Spleen (tissue), 11 donors: ENCODE results near the gene ZNF263. TPM values are rescaled to one million over a fixed set of nuclear protein-coding genes. Genes with fewer than 3 reads are reported as not detected.

ENCODE experiments used
- DNase-seq: peaks from one replicate; pipeline ENCODE4 v3.0.0-alpha.2; 2020
- H3K27ac ChIP-seq, 8 donors: fragments of 200-600 bp; sonication (generic) in 7 of 8; 1 replicate in 4 of 8; 2 replicates in 4 of 8; pipeline versions ENCODE4 v1.5.0 to v1.8.0; 2016 to 2021; ENCODE audit warnings: inconsistent platforms in 4 of 8, mild to moderate bottlenecking in 4 of 8, moderate library complexity in 1 of 8
- H3K27me3 ChIP-seq, 7 donors: fragments of 200-600 bp; sonication (generic) in 6 of 7; replicated peaks in 1 of 7; 1 replicate in 4 of 7; 2 replicates in 3 of 7; pipeline versions ENCODE4 v1.5.0 to v1.8.0; 2016 to 2021; ENCODE audit warnings: inconsistent platforms in 3 of 7, mild to moderate bottlenecking in 1 of 7
- H3K36me3 ChIP-seq, 6 donors: fragments of 200-600 bp; sonication (generic) in 5 of 6; 1 replicate in 4 of 6; 2 replicates in 2 of 6; pipeline versions ENCODE4 v1.5.0 to v1.8.0; 2016 to 2021; ENCODE audit warnings: inconsistent platforms in 2 of 6
- H3K4me1 ChIP-seq, 6 donors: fragments of 200-600 bp; sonication (generic) in 5 of 6; 1 replicate in 3 of 6; 2 replicates in 3 of 6; pipeline versions ENCODE4 v1.5.0 to v1.8.0; 2016 to 2021; ENCODE audit warnings: inconsistent platforms in 3 of 6
- H3K4me3 ChIP-seq, 8 donors: fragments of 200-600 bp; sonication (generic) in 7 of 8; 1 replicate in 4 of 8; 2 replicates in 4 of 8; pipeline versions ENCODE4 v1.5.0 to v1.8.0; 2016 to 2021; ENCODE audit warnings: inconsistent platforms in 4 of 8, mild to moderate bottlenecking in 4 of 8, moderate library complexity in 2 of 8
- H3K9me3 ChIP-seq, 8 donors: fragments of 200-600 bp; sonication (generic) in 7 of 8; 1 replicate in 4 of 8; 2 replicates in 4 of 8; pipeline versions ENCODE4 v1.5.0 to v1.8.0; 2016 to 2021; ENCODE audit warnings: inconsistent platforms in 4 of 8
- CTCF ChIP-seq, 11 experiments: fragments of 200-600 bp in 7 of 11; fragments of 450-650 bp in 4 of 11; sonication (generic) in 4 of 11; IDR thresholded peaks in 8 of 11; conservative IDR thresholded peaks in 3 of 11; 1 replicate in 7 of 11; 2 replicates in 4 of 11; pipeline versions ENCODE4 v1.4.0 to v1.8.0; 2016 to 2021; ENCODE audit warnings: antibody characterized with exemption in 11 of 11, inconsistent platforms in 4 of 11, mild to moderate bottlenecking in 1 of 11
- POLR2A ChIP-seq, 3 donors: fragments of 450-650 bp; IDR thresholded peaks; one replicate each; pipeline ENCODE4 v1.5.1; 2017; ENCODE audit warnings: antibody characterized with exemption in 3 of 3, mild to moderate bottlenecking in 1 of 3
- POLR2AphosphoS5 ChIP-seq, 3 donors: sonication (generic); formaldehyde crosslinking; IDR thresholded peaks; one replicate each; pipeline ENCODE4 v1.5.1; 2017; ENCODE audit warnings: antibody characterized with exemption in 3 of 3
- WGBS, 5 donors: extraction: QIAGEN DNeasy Blood & Tissue Kit in 3 of 5; methylation state at CpG; one replicate each; pipeline versions ENCODE4 v1.1.5 to v1.1.7; 2013 to 2018; 5-methylcytosine and 5-hydroxymethylcytosine counted together
- intact Hi-C: fragments of 100-400 bp; cut with DNase I; formaldehyde crosslinking; loops from one replicate; pipeline ENCODE4 v1.15.0; 2023; ENCODE audit warnings: low total_unique reads
- polyA plus RNA-seq, 3 donors: library from polyadenylated mRNA; stranded (reverse); fragments of 200-250 nt; gene quantifications; one replicate each; pipeline ENCODE4 v1.2.1, GENCODE V29; 2013
- total RNA-seq, 7 donors: library from RNA; depleted of rRNA in 3 of 7; stranded (reverse); fragments of >200 nt in 3 of 7; fragmentation: NEBNext Ultra II Directional in 4 of 7; extraction: Animal tissue kit (Norgen Biotek cat#: 25700) in 4 of 7; gene quantifications; one replicate each; pipeline versions ENCODE4 v1.1.0 to v1.2.1, GENCODE V29; 2016 to 2021
- donor health status: healthy with polysubstance abuse.
- donor health status: DM: no; HTN: no; CAD: no; lungs with moderate emphysema.
- donor health status: DM: no; HTN: no; CAD: no.
- donor health status: Bipolar disorder and iron deficiency.
- donor health status: healthy.
- donor health status: DM: no; HTN: no; CAD: no.
- donor health status: DM: yes; HTN: yes; CAD: no.

The ZNF263 gene
- total and polyA plus RNA-seq, 10 donors, result 16.0 to 51.9 (median 36.5) TPM

- no peak for DNase-seq
- H3K9me3 ChIP-seq, result peaks cover 4 to 85% (median 61%) of the 10 kb centered on the region in 8 donors
- H3K36me3 ChIP-seq, result no peaks in the 10 kb centered on the region
- H3K27me3 ChIP-seq, result no peaks in the 10 kb centered on the region
- intact Hi-C loops, result no loop called here
- TF ChIP-seq POLR2AphosphoS5 (IDR thresholded peaks at IDR 0.05) (no peak), POLR2A (IDR thresholded peaks at IDR 0.05) (no peak), CTCF (IDR thresholded peaks at IDR 0.05 in 8 of 11, conservative IDR thresholded peaks at IDR 0.05 in 3 of 11) (no peak)
- H3K4me1 ChIP-seq, result no peaks in the 10 kb centered on the region
- 57 to 75% (median 70%) methylated on average over 2 of the region's 2 CpGs for WGBS, 5 donors
- H3K4me3 ChIP-seq, result no peak overlapping the region
- H3K27ac ChIP-seq, result no peak overlapping the region
Observed at GRCh38 chr16:3328643-3329042, 45.4 kb downstream of the ZNF263 start.

Other genes starting within 250 kb of the ZNF263 start
- under 1 TPM in 4 of 7 donors, not detected in 3; 0.30 to 0.77 (median 0.32) TPM for gene BICDL2, start 246.5 kb upstream of the ZNF263 start, total RNA-seq
- under 1 TPM; 0.03 to 0.22 (median 0.15) TPM for gene BICDL2, start 246.5 kb upstream of the ZNF263 start, polyA plus RNA-seq
- 100 to 1,000 TPM in 4 of 7 donors, 10 to 100 TPM in 3; 24.3 to 282 (median 113) TPM for gene MMP25, start 236.9 kb upstream of the ZNF263 start, total RNA-seq
- gene MMP25, start 236.9 kb upstream of the ZNF263 start, polyA plus RNA-seq, result 10 to 100 TPM in 2 of 3 donors, 1 to 10 TPM in 1; 2.7 to 45.0 (median 41.9) TPM
- 100 to 1,000 TPM; 171 to 414 (median 309) TPM for gene IL32, start 217.9 kb upstream of the ZNF263 start, total RNA-seq
- gene IL32, start 217.9 kb upstream of the ZNF263 start, polyA plus RNA-seq, result 100 to 1,000 TPM; 256 to 624 (median 277) TPM
- gene ZSCAN10, start 184.2 kb upstream of the ZNF263 start, total RNA-seq, result under 1 TPM in 1 of 7 donors, not detected in 6; 0.85 TPM
- under 1 TPM in 2 of 3 donors, not detected in 1; 0.02 to 0.06 TPM for gene ZSCAN10, start 184.2 kb upstream of the ZNF263 start, polyA plus RNA-seq
- gene ZNF205, start 170.9 kb upstream of the ZNF263 start, total RNA-seq, result 10 to 100 TPM in 1 of 7 donors, 1 to 10 TPM in 6; 4.1 to 10.4 (median 5.3) TPM
- gene ZNF205, start 170.9 kb upstream of the ZNF263 start, polyA plus RNA-seq, result 10 to 100 TPM in 1 of 3 donors, 1 to 10 TPM in 2; 3.5 to 14.2 (median 6.9) TPM
- gene ZNF213, start 148.5 kb upstream of the ZNF263 start, total RNA-seq, result 10 to 100 TPM in 1 of 7 donors, 1 to 10 TPM in 6; 6.8 to 11.4 (median 7.9) TPM
- gene ZNF213, start 148.5 kb upstream of the ZNF263 start, polyA plus RNA-seq, result 1 to 10 TPM; 2.4 to 5.9 (median 2.9) TPM
- gene OR1F1, start 95.3 kb upstream of the ZNF263 start, total RNA-seq, result not detected
- gene OR1F1, start 95.3 kb upstream of the ZNF263 start, polyA plus RNA-seq, result not detected
- 10 to 100 TPM; 14.2 to 24.4 (median 15.4) TPM for gene ZNF200, start 48.3 kb upstream of the ZNF263 start, total RNA-seq
- gene ZNF200, start 48.3 kb upstream of the ZNF263 start, polyA plus RNA-seq, result 1 to 10 TPM; 4.2 to 6.3 (median 4.8) TPM
- 10 to 100 TPM; 14.9 to 61.1 (median 28.0) TPM for gene MEFV, start 26.9 kb upstream of the ZNF263 start, total RNA-seq
- 1 to 10 TPM in 2 of 3 donors, under 1 TPM in 1; 0.39 to 3.7 (median 1.2) TPM for gene MEFV, start 26.9 kb upstream of the ZNF263 start, polyA plus RNA-seq
- gene TIGD7, start 21.9 kb downstream of the ZNF263 start, total RNA-seq, result 10 to 100 TPM in 2 of 7 donors, 1 to 10 TPM in 5; 5.8 to 12.0 (median 9.2) TPM
- gene TIGD7, start 21.9 kb downstream of the ZNF263 start, polyA plus RNA-seq, result 1 to 10 TPM; 3.6 to 3.8 (median 3.7) TPM
- 10 to 100 TPM; 29.7 to 48.2 (median 42.5) TPM for gene ZNF75A, start 22.0 kb downstream of the ZNF263 start, total RNA-seq
- gene ZNF75A, start 22.0 kb downstream of the ZNF263 start, polyA plus RNA-seq, result 10 to 100 TPM; 17.1 to 30.1 (median 24.2) TPM
- gene OR2C1, start 72.4 kb downstream of the ZNF263 start, total RNA-seq, result under 1 TPM in 3 of 7 donors, not detected in 4; 0.33 to 0.60 (median 0.37) TPM
- under 1 TPM in 2 of 3 donors, not detected in 1; 0.08 to 0.22 TPM for gene OR2C1, start 72.4 kb downstream of the ZNF263 start, polyA plus RNA-seq
- 10 to 100 TPM; 11.4 to 20.7 (median 17.4) TPM for gene ZSCAN32, start 117.5 kb downstream of the ZNF263 start, total RNA-seq
- gene ZSCAN32, start 117.5 kb downstream of the ZNF263 start, polyA plus RNA-seq, result 1 to 10 TPM; 8.5 to 9.8 (median 9.7) TPM
- gene ZNF174, start 117.7 kb downstream of the ZNF263 start, total RNA-seq, result 10 to 100 TPM in 5 of 7 donors, 1 to 10 TPM in 2; 8.1 to 16.1 (median 12.5) TPM
- gene ZNF174, start 117.7 kb downstream of the ZNF263 start, polyA plus RNA-seq, result 1 to 10 TPM; 3.0 to 5.9 (median 5.6) TPM
- 1 to 10 TPM; 2.4 to 4.6 (median 3.7) TPM for gene ZNF597, start 160.0 kb downstream of the ZNF263 start, total RNA-seq
- 1 to 10 TPM in 2 of 3 donors, under 1 TPM in 1; 0.78 to 1.3 (median 1.2) TPM for gene ZNF597, start 160.0 kb downstream of the ZNF263 start, polyA plus RNA-seq
- 10 to 100 TPM; 35.0 to 85.9 (median 51.2) TPM for gene NAA60, start 160.2 kb downstream of the ZNF263 start, total RNA-seq
- 10 to 100 TPM; 27.2 to 40.3 (median 33.8) TPM for gene NAA60, start 160.2 kb downstream of the ZNF263 start, polyA plus RNA-seq
- gene C16orf90, start 212.0 kb downstream of the ZNF263 start, total RNA-seq, result not detected
- gene C16orf90, start 212.0 kb downstream of the ZNF263 start, polyA plus RNA-seq, result not detected
- gene CLUAP1, start 217.5 kb downstream of the ZNF263 start, total RNA-seq, result 10 to 100 TPM in 6 of 7 donors, 1 to 10 TPM in 1; 9.8 to 19.7 (median 14.9) TPM
- gene CLUAP1, start 217.5 kb downstream of the ZNF263 start, polyA plus RNA-seq, result 1 to 10 TPM; 4.0 to 9.2 (median 9.0) TPM